ENCODE data around the gene ATXN1. TPM values are rescaled to one million over a fixed set of nuclear protein-coding genes. Genes with fewer than 3 reads are reported as not detected.

Gene ATXN1
- total RNA-seq, 1 donor from 2014 or later: 107 TPM

- Mint-ChIP-seq H3K4me3 (no peak overlapping the region), H3K4me1 (ENCODE audit: low read depth) (peaks cover 7% of the 10 kb centered on the region), H3K36me3 (ENCODE audit: low read depth) (peaks cover 8% of the 10 kb centered on the region), H3K27me3 (ENCODE audit: insufficient read depth) (peaks cover 4% of the 10 kb centered on the region), H3K9me3 (peaks cover 6% of the 10 kb centered on the region), H3K27ac (no peak overlapping the region)
- no peak for DNase-seq (ENCODE audit: low spot score)
- intact Hi-C loops (cut with micrococcal nuclease): no loop called here
Observed at GRCh38 chr6:16776394-16777017, 15.2 kb upstream of the ATXN1 start.

GRCh38 chr6:16774437-16774836 is 13.2 kb upstream of the ATXN1 start:
- H3K27me3 Mint-ChIP-seq (ENCODE audit: insufficient read depth): peaks cover 4% of the 10 kb centered on the region
- intact Hi-C loops (cut with micrococcal nuclease): loop anchor here (5.0 kb wide), 1 partner anchor 318 kb away; no protein-coding TSS in a partner anchor
- H3K36me3 Mint-ChIP-seq (ENCODE audit: low read depth): peaks cover 8% of the 10 kb centered on the region
- H3K4me1 Mint-ChIP-seq (ENCODE audit: low read depth): peaks cover 28% of the 10 kb centered on the region
- no peak overlapping the region for H3K4me3 Mint-ChIP-seq
- H3K27ac Mint-ChIP-seq: no peak overlapping the region
- DNase-seq (ENCODE audit: low spot score): no peak
- peaks cover 6% of the 10 kb centered on the region for H3K9me3 Mint-ChIP-seq

GRCh38 chr6:16773362-16773761 is 12.1 kb upstream of the ATXN1 start:
- no peak overlapping the region for H3K4me3 Mint-ChIP-seq
- DNase-seq (ENCODE audit: low spot score): no peak
- intact Hi-C loops (cut with micrococcal nuclease): loop anchor here (5.0 kb wide), 1 partner anchor 319 kb away; no protein-coding TSS in a partner anchor
- H3K4me1 Mint-ChIP-seq (ENCODE audit: low read depth): peaks cover 39% of the 10 kb centered on the region
- no peaks in the 10 kb centered on the region for H3K27me3 Mint-ChIP-seq (ENCODE audit: insufficient read depth)
- H3K36me3 Mint-ChIP-seq (ENCODE audit: low read depth): peaks cover 13% of the 10 kb centered on the region
- no peak overlapping the region for H3K27ac Mint-ChIP-seq
- H3K9me3 Mint-ChIP-seq: no peaks in the 10 kb centered on the region

DNA sequence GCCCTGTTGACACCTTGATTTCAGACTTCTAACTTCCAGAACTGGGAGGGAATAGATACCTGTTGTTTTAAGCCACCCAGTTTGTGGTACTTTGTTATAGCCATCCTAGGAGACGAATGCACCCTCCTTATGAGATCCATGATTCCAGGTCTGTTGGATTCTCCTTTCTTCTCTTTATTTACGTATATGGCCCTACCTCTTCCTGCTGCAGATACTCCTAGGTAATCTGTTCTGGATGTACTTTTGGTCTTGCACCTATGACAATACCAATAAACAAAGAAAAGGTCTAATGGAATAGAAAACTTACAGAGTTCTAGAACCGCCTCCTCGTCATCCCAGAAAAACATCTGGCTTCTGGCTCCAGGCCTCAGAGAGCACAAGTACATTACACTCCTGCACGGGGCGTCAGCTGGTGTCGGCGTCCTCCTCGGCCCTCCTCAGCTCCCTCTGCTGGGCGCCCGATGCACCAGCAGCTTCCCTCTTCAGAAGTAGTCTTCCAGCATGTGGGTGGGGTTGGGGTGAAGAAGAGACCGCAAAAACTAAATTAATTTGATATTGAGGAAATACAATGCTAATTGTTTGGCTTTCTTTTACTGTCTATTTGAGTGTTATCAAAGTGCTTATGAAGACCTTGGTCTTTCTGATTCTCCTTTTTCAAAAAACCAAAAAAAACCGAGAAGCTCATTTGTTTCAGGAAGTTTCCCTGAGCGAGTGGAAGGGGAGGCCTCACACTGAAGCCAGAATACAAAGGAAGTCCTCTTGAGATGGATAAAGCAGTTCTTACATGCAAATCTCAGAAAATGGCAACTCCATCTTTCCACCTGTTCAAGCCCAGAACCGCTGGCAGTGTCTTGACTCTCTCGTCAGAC is 9.7 kb upstream of the ATXN1 start:
- Mint-ChIP-seq H3K9me3 (no peaks in the 10 kb centered on the region), H3K27me3 (ENCODE audit: insufficient read depth) (no peaks in the 10 kb centered on the region), H3K4me1 (ENCODE audit: low read depth) (peaks cover 47% of the 10 kb centered on the region), H3K27ac (no peak overlapping the region), H3K4me3 (peak overlapping the region; percentile 12), H3K36me3 (ENCODE audit: low read depth) (peaks cover 19% of the 10 kb centered on the region)
- DNase-seq (ENCODE audit: low spot score): peak; percentile 68
- intact Hi-C loops (cut with micrococcal nuclease): loop anchor here (1.0 to 5.0 kb wide), 4 partner anchors 66 to 439 kb away; no protein-coding TSS in a partner anchor

- H3K36me3 Mint-ChIP-seq (ENCODE audit: low read depth): peaks cover 23% of the 10 kb centered on the region
- H3K27ac Mint-ChIP-seq: no peak overlapping the region
- no peak overlapping the region for H3K4me3 Mint-ChIP-seq
- H3K4me1 Mint-ChIP-seq (ENCODE audit: low read depth): peaks cover 56% of the 10 kb centered on the region
- no peaks in the 10 kb centered on the region for H3K27me3 Mint-ChIP-seq (ENCODE audit: insufficient read depth)
- intact Hi-C loops (cut with micrococcal nuclease): loop anchor here (2.0 to 10.0 kb wide), 4 partner anchors 67 to 995 kb away; no protein-coding TSS in a partner anchor
- H3K9me3 Mint-ChIP-seq: no peaks in the 10 kb centered on the region
- DNase-seq (ENCODE audit: low spot score): no peak
Observed at GRCh38 chr6:16769986-16770376, 8.7 kb upstream of the ATXN1 start.

GRCh38 chr6:16769131-16769985 is 8.1 kb upstream of the ATXN1 start:
- Mint-ChIP-seq H3K4me1 (ENCODE audit: low read depth) (peaks cover 62% of the 10 kb centered on the region), H3K9me3 (no peaks in the 10 kb centered on the region), H3K36me3 (ENCODE audit: low read depth) (peaks cover 22% of the 10 kb centered on the region), H3K4me3 (no peak overlapping the region), H3K27me3 (ENCODE audit: insufficient read depth) (no peaks in the 10 kb centered on the region), H3K27ac (peak overlapping the region; percentile 47)
- peak; percentile 62 for DNase-seq (ENCODE audit: low spot score)
- intact Hi-C loops (cut with micrococcal nuclease): loop anchor here (5.0 to 10.0 kb wide), 2 partner anchors 357 to 995 kb away; no protein-coding TSS in a partner anchor

- no peak overlapping the region for H3K27ac Mint-ChIP-seq
- H3K27me3 Mint-ChIP-seq (ENCODE audit: insufficient read depth): no peaks in the 10 kb centered on the region
- no peaks in the 10 kb centered on the region for H3K9me3 Mint-ChIP-seq
- no peak overlapping the region for H3K4me3 Mint-ChIP-seq
- intact Hi-C loops (cut with micrococcal nuclease): loop anchor here (5.0 to 10.0 kb wide), 2 partner anchors 356 to 994 kb away; no protein-coding TSS in a partner anchor
- H3K4me1 Mint-ChIP-seq (ENCODE audit: low read depth): peaks cover 70% of the 10 kb centered on the region
- DNase-seq (ENCODE audit: low spot score): no peak
- H3K36me3 Mint-ChIP-seq (ENCODE audit: low read depth): peaks cover 22% of the 10 kb centered on the region
Observed at GRCh38 chr6:16768477-16768830, 7.2 kb upstream of the ATXN1 start.

DNA sequence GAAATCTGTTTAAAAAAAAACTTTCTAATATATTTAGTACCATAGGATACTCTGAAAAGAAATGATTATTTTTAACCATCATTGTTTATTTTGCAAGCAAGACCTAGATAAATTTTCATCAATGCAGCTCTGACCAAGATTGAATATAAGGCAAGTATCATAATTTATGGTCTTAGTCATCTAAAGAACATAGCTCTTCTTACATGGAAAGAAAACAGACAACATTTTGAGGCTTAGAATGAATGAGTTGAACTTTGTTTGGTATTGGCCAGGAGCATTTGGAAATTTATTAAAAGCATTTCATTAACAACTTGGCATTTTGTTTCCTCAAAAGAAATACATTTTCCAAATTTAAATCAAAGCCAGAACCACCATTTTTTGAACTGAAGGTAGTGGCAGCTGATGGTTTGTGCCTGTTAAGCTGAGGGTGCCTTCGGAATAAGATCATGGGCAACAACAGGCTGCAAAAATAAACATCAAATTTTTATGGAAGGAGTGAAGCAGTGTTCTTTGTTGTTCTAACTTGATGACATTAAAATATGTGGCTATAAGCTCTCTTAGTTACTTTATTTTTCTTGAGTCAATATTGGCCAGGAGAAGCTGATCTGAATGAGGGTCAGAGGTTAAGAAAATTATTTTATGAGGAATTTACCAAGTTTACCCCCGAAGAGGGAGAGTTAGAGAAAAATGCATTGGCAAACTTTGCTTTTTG is 6.7 kb upstream of the ATXN1 start:
- peaks cover 76% of the 10 kb centered on the region for H3K4me1 Mint-ChIP-seq (ENCODE audit: low read depth)
- H3K9me3 Mint-ChIP-seq: no peaks in the 10 kb centered on the region
- H3K4me3 Mint-ChIP-seq: no peak overlapping the region
- intact Hi-C loops (cut with micrococcal nuclease): loop anchor here (5.0 to 10.0 kb wide), 2 partner anchors 356 to 993 kb away; no protein-coding TSS in a partner anchor
- no peaks in the 10 kb centered on the region for H3K27me3 Mint-ChIP-seq (ENCODE audit: insufficient read depth)
- no peak overlapping the region for H3K27ac Mint-ChIP-seq
- no peak for DNase-seq (ENCODE audit: low spot score)
- H3K36me3 Mint-ChIP-seq (ENCODE audit: low read depth): peaks cover 23% of the 10 kb centered on the region

DNA sequence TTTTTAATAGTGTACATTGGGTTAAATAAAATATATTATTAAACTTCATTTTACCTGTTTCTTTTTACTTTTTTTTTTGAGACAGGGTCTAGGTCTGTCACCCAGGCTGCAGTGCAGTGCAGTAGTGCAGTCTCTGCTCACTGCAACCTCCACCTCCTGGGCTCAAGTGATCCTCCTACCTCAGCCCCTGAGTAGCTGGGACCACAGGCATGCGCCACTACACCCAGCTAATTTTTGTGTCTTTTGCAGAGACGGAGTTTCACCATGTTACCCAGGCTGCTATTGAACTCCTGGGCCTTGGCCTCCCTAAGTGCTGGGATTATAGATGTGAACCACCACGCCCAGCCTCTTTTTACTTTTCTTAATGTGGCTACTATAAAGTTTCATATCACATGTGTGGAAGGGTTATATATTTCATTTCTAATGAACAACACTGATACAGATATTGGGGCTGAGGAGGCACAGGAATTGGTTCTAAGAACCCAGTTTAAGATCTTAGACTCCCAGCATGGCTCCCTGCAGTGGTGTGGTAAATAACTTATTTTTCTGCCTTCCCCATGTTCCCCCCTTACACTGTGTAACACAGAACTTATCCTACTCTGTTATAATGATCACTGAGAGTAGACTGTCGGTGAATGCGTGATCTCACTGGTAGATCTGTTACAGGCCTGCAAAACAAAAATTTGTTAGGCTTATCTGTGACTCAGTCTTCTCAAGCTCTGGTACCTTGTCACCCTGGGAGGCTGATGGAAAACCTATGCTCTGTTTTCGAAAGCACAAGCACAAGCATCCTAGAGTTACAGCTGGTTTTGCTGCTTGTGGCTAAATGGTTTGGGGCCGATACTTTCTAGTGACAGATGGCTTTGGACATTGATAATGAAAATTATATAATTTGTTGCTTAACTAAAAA is 5.8 kb upstream of the ATXN1 start:
- no peak overlapping the region for H3K27ac Mint-ChIP-seq

GRCh38 chr6:16766043-16766536 is 4.8 kb upstream of the ATXN1 start:
- peak; percentile 24 for DNase-seq (ENCODE audit: low spot score)
- Mint-ChIP-seq H3K9me3 (no peaks in the 10 kb centered on the region), H3K4me1 (ENCODE audit: low read depth) (peaks cover 74% of the 10 kb centered on the region), H3K27ac (peak overlapping the region; percentile 73), H3K27me3 (ENCODE audit: insufficient read depth) (no peaks in the 10 kb centered on the region), H3K4me3 (peak overlapping the region; percentile 50), H3K36me3 (ENCODE audit: low read depth) (peaks cover 21% of the 10 kb centered on the region)
- intact Hi-C loops (cut with micrococcal nuclease): loop anchor here (1.0 to 10.0 kb wide), 4 partner anchors 345 to 991 kb away; partner anchors contain the start of gene GMPR

More for the DNA sequence above, 5.8 kb upstream of the ATXN1 start:
- H3K9me3 Mint-ChIP-seq: no peaks in the 10 kb centered on the region
- H3K4me1 Mint-ChIP-seq (ENCODE audit: low read depth): peaks cover 82% of the 10 kb centered on the region
- peaks cover 24% of the 10 kb centered on the region for H3K36me3 Mint-ChIP-seq (ENCODE audit: low read depth)
- intact Hi-C loops (cut with micrococcal nuclease): loop anchor here (1.0 to 10.0 kb wide), 4 partner anchors 346 to 992 kb away; partner anchors contain the start of gene GMPR
- no peak for DNase-seq (ENCODE audit: low spot score)
- no peak overlapping the region for H3K4me3 Mint-ChIP-seq
- H3K27me3 Mint-ChIP-seq (ENCODE audit: insufficient read depth): no peaks in the 10 kb centered on the region

- H3K27me3 Mint-ChIP-seq (ENCODE audit: insufficient read depth): no peaks in the 10 kb centered on the region
- no peaks in the 10 kb centered on the region for H3K9me3 Mint-ChIP-seq
- intact Hi-C loops (cut with micrococcal nuclease): loop anchor here (5.0 to 10.0 kb wide), 2 partner anchors 353 to 990 kb away; no protein-coding TSS in a partner anchor
- peaks cover 65% of the 10 kb centered on the region for H3K4me1 Mint-ChIP-seq (ENCODE audit: low read depth)
- no peak for DNase-seq (ENCODE audit: low spot score)
- peak overlapping the region; percentile 61 for H3K4me3 Mint-ChIP-seq
- peak overlapping the region; percentile 45 for H3K27ac Mint-ChIP-seq
- peaks cover 23% of the 10 kb centered on the region for H3K36me3 Mint-ChIP-seq (ENCODE audit: low read depth)
Observed at GRCh38 chr6:16765235-16765634, 4.0 kb upstream of the ATXN1 start.

All from activated T-helper 1 cell treated with anti-CD3 and anti-CD28 coated beads, Interleukin-12 subunit alpha, Interleukin-12 subunit beta, Interleukin-2, Interleukin-4 antibody, amounts not matched to agents 30 ng/mL and 10 ng/mL and 1 ng/mL, durations not matched to agents 14 hours and 24 hours and 36 hours (primary cell).